Epithelial cell of proximal tubule (primary cell): ENCODE measurements around the gene GNB1. TPM values are rescaled to one million over a fixed set of nuclear protein-coding genes. Genes with fewer than 3 reads are reported as not detected.

Experiments used
- DNase-seq: peaks from one replicate; pipeline ENCODE4 v3.0.0-alpha.2; 2011; ENCODE audit warnings: low read depth
- H3K4me3 ChIP-seq: 2 replicates; pipeline ENCODE4 v1.5.1; 2011; ENCODE audit warnings: low read depth, mild to moderate bottlenecking, low read length
- total RNA-seq: library from RNA; depleted of rRNA; stranded (reverse); fragments of >200 nt; gene quantifications from 2 replicates; pipeline ENCODE4 v1.2.3, GENCODE V29; 2015
- TF ChIP-seq, protein P1 (sequence below): conservative IDR thresholded peaks from 2 replicates; pipeline ENCODE4 v1.5.1; 2012; ENCODE audit warnings: low read depth, mild to moderate bottlenecking, low read length

Gene GNB1
- total RNA-seq, 1 donor from 2014 or later: 200 TPM

DNA sequence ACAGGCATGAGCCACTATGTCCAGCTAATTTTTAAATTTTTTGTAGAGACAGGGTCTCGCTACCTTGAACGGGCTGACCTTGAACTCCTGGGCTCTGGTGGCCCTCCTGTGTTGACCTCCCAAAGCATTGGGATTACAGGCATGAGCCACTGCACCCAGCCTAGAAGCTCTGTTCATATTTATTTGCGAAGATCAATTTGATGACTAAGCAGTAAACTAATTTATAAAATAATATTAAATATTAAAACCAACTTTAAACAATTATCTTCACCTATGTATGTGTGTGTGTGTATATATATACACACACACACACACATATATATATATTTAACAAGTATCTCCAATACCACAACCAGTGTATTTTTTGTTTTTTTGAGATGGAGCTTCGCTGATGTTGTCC lies 117.0 kb downstream of the GNB1 start:
- DNase-seq: no peak
- TF ChIP-seq, protein P1, sequence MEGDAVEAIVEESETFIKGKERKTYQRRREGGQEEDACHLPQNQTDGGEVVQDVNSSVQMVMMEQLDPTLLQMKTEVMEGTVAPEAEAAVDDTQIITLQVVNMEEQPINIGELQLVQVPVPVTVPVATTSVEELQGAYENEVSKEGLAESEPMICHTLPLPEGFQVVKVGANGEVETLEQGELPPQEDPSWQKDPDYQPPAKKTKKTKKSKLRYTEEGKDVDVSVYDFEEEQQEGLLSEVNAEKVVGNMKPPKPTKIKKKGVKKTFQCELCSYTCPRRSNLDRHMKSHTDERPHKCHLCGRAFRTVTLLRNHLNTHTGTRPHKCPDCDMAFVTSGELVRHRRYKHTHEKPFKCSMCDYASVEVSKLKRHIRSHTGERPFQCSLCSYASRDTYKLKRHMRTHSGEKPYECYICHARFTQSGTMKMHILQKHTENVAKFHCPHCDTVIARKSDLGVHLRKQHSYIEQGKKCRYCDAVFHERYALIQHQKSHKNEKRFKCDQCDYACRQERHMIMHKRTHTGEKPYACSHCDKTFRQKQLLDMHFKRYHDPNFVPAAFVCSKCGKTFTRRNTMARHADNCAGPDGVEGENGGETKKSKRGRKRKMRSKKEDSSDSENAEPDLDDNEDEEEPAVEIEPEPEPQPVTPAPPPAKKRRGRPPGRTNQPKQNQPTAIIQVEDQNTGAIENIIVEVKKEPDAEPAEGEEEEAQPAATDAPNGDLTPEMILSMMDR: no peak
- no peak overlapping the region for H3K4me3 ChIP-seq

DNA sequence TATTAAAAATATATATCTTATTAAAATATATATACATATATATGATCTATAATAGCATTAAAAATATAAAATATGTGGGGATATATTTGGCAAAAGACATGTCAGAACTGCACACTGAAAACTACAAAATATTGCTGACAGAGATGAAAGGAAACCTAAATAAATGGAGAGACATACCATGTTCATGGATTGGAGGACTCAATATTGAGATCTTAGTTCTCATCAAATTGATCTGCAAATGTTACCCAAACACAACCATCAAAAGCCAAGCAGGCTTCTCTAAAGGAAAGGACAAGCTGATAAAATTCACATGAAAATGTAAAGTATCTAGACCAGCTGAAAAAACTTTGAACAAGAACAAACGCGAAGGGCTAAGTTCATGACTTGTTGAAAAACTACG lies 119.8 kb downstream of the GNB1 start:
- no peak overlapping the region for H3K4me3 ChIP-seq
- DNase-seq: no peak
- TF ChIP-seq, protein P1: no peak

DNA sequence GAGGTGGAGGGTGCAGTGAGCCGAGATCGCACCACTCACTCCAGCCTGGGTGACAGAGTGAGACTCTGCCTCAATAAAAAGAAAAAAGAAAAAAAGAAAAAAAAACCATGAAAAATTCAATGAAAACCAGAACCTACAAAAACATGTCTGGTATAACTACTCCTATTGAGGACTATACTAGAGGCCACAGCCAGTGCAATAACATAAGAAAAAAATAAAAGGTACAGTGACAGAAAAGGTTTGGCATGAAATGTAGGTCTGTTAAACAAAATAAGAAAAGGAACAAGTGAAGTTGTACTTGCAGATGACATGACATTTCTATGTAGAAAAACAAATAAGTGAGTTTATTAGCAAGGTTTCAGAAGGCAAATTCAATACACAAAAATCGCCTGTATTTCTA lies 120.8 kb downstream of the GNB1 start:
- TF ChIP-seq, protein P1: no peak
- H3K4me3 ChIP-seq: no peak overlapping the region
- no peak for DNase-seq

DNA sequence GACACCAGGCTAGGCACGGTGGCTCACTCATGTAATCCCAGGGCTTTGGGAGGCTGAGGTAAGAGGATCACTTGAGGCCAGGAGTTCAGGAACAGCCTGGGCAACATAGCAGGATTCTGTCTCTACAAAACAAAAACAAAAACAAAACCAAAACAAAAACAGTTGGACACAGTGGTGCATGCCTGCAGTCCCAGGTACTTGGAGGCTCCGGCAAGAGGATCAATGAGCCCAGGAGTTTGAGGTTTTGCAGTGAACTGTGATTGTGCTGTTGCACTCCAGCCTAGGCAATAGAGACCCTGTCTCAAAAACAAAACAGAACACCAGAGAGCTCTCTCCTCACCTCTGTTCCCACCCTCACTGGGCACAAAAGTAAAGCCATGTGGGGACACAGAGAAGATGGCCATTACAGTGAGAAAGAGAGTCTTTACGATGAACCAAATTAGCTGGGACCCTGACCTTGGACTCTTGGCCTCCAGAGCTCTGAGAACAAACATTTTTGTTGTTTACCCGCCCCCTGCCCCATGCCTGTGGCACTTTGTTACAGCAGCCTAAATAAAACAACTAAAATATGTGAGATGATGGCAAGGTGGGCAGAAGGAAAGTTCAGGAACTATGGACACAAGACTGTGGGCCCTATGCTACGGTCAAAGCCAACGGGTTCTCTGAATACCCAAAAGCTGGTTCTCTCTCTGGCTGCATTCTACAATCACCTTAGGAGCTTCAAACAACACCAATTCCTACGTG lies 122.5 kb downstream of the GNB1 start:
- TF ChIP-seq, protein P1: no peak
- H3K4me3 ChIP-seq: no peak overlapping the region
- DNase-seq: no peak

DNA sequence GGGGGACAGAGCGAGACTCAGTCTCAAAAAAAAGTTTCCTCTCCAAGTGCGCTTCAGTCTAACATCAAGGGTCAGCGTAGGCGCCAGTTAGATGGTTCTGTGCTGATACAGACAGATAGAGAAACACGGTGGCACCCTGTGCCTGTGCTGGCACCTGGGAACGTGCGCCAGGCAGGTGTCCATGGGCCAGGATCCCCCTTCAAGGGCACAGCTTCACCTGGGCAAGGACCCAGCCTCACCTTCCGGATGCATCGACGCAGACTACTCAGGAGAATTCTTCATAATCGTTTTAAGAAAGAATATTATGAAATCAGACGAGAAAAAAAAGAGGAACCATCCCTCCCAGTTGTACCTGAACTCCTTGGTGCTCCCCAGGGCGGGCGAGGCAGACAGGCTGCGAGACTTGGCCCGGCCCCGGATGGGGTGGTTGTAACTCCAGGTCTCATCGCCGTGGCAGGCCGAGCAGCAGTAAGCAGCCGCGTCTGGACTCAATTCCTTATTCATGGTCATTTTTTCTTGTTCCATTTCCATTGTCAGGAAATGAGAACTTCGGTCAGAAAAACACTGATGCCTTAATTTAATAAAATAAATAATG lies 125.9 kb downstream of the GNB1 start:
- DNase-seq: no peak
- H3K4me3 ChIP-seq: no peak overlapping the region
- TF ChIP-seq, protein P1: no peak

DNA sequence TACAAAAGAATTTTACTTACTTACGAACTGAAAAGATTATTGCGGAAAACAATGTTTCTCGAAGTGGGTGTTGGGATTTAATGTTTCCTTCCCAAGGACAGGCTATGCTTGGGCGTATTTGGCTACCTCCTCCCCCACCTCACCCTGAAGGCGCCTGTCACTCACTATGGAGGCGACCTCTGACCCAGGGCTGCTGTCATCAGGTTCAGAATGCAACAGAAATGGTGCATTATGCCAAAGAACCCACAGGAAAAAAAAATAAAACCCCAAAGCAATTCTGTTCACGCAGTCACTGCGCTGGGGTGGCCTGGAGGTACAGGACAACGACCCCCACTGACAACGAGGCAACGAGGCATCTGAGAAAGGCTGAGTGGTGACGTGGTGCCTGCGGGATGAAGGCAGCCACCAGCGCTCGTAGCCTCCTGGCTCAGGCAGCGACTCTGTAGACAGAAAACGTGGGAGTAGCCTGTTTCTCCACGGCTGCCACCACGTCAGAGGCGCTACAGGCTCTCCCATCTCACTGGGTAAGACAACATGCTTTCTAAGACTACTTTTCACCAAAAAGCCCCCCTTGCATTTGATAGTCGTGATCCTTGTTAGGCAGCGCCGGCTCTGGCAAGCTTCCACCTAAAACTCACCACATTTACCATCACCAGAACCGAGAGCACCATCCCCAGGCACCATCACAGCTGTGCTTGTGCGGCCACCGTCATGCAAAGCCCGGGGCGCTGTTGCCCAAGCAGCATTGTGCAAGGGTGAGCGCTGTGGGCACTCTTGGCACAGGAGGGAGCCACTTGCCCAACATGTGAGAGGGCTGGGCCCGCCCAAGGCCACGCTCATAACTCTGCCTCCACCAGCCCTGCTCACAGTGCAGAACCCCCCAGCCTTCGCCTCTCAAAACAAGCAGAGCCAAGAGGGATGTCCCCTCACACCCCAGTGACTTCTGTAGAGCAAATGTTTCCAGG lies 126.9 kb downstream of the GNB1 start:
- TF ChIP-seq, protein P1: no peak
- DNase-seq: no peak
- no peak overlapping the region for H3K4me3 ChIP-seq
